AG09309 (cell line): Measurements from ENCODE around the gene AGPAT4.

Source experiments
- DNase-seq: peaks from one replicate; pipeline ENCODE4 v3.0.0-alpha.2; 2010; ENCODE audit warnings: low read depth
- H3K4me3 ChIP-seq: 2 replicates; pipeline ENCODE4 v1.5.1; 2011; ENCODE audit warnings: mild to moderate bottlenecking, low read depth, low read length, moderate library complexity; ENCODE audit not compliant: control insufficient read depth
- CTCF ChIP-seq: IDR thresholded peaks from 2 replicates; pipeline ENCODE4 v1.5.1; 2011; ENCODE audit warnings: mild to moderate bottlenecking, low read depth, low read length, inconsistent platforms; ENCODE audit not compliant: insufficient read depth, control insufficient read depth; ENCODE audit errors: missing control alignments

The AGPAT4 gene

GRCh38 chr6:161143663-161144430 is 130.0 kb downstream of the AGPAT4 start:
- H3K4me3 ChIP-seq = no peak overlapping the region
- TF ChIP-seq CTCF = no peak
- no peak for DNase-seq

GRCh38 chr6:161142957-161143296 is 130.9 kb downstream of the AGPAT4 start:
- H3K4me3 ChIP-seq = no peak overlapping the region
- no peak for TF ChIP-seq CTCF
- no peak for DNase-seq

- TF ChIP-seq CTCF = no peak
- no peak overlapping the region for H3K4me3 ChIP-seq
- DNase-seq = no peak
These were observed 132.7 kb downstream of the AGPAT4 start for GRCh38 chr6:161141173-161141572.

GRCh38 chr6:161140554-161140875 is 133.3 kb downstream of the AGPAT4 start:
- TF ChIP-seq CTCF = no peak
- DNase-seq = no peak
- no peak overlapping the region for H3K4me3 ChIP-seq

- no peak for DNase-seq
- TF ChIP-seq CTCF = no peak
These were observed 133.9 kb downstream of the AGPAT4 start for GRCh38 chr6:161139766-161140553.

GRCh38 chr6:161139304-161139765 is 134.5 kb downstream of the AGPAT4 start:
- H3K4me3 ChIP-seq = no peak overlapping the region
- TF ChIP-seq CTCF = no peak
- no peak for DNase-seq

More at GRCh38 chr6:161139766-161140553, 133.9 kb downstream of the AGPAT4 start:
- H3K4me3 ChIP-seq = no peak overlapping the region
